SJSA1 (cell line): ENCODE measurements around the gene PFDN1. TPM values are rescaled to one million over a fixed set of nuclear protein-coding genes. Genes with fewer than 3 reads are reported as not detected.

ENCODE experiments used
- DNase-seq, 2 experiments: peaks; one replicate each; pipeline ENCODE4 v3.0.0-alpha.2; 2015 to 2020; ENCODE audit warnings: low spot score in 2 of 2, low read depth in 1 of 2
- H3K27ac ChIP-seq: fragments of 250-450 bp; sonication (Bioruptor Pico); 2 replicates; pipeline ENCODE4 v1.5.1; 2020; ENCODE audit warnings: mild to moderate bottlenecking, moderate library complexity
- H3K27me3 ChIP-seq: fragments of 250-450 bp; sonication (Bioruptor Pico); replicated peaks from 2 replicates; pipeline ENCODE4 v1.5.1; 2020; ENCODE audit warnings: mild to moderate bottlenecking, moderate library complexity
- H3K36me3 ChIP-seq: fragments of 250-450 bp; sonication (Bioruptor Pico); 2 replicates; pipeline ENCODE4 v1.5.1; 2020; ENCODE audit warnings: mild to moderate bottlenecking
- H3K4me1 ChIP-seq: fragments of 250-450 bp; sonication (Bioruptor Pico); replicated peaks from 2 replicates; pipeline ENCODE4 v1.6.1; 2021; ENCODE audit warnings: mild to moderate bottlenecking
- H3K4me3 ChIP-seq: fragments of 250-450 bp; sonication (Bioruptor Pico); 2 replicates; pipeline ENCODE4 v1.5.1; 2020; ENCODE audit warnings: mild to moderate bottlenecking
- H3K9me3 ChIP-seq: fragments of 250-450 bp; sonication (Bioruptor Pico); replicated peaks from 2 replicates; pipeline ENCODE4 v1.5.1; 2020; ENCODE audit warnings: mild to moderate bottlenecking
- total RNA-seq: library from RNA; depleted of rRNA; stranded (reverse); fragments of >200 nt; shearing (Covaris generic); gene quantifications from 2 replicates; pipeline ENCODE4 v1.2.3, GENCODE V29; 2014

Gene PFDN1
- total RNA-seq, 1 experiment from 2014 or later, result 218 TPM

GRCh38 chr5:140299056-140299455, 3.8 kb downstream of the PFDN1 start:
- peak overlapping the region; percentile 41 for H3K27ac ChIP-seq

DNA sequence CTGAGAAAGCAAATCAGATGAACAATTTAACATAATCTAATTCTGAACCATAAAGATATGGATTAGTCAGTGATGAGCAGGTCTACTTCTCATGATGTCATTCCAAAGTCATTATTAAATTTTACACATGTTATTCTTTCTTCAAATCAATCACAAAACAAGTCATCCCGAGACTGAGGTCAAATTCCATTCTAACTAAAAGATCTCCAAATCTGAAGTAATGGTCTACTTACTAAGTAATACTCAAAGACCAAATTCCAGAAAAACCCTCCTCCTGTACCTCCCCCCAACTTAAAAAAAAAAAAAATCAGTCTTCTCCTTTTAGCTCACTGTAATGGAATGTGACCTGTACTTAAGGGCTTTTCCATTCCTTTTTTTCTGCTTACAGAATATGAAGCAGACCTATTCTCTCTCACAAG, 4.7 kb downstream of the PFDN1 start:
- H3K27me3 ChIP-seq, result no peaks in the 10 kb centered on the region
- DNase-seq, result peak in 1 of 2 experiments; percentile 85
- no peaks in the 10 kb centered on the region for H3K9me3 ChIP-seq
- H3K27ac ChIP-seq, result peak overlapping the region; percentile 41
- H3K4me3 ChIP-seq, result no peak overlapping the region
- peaks cover 34% of the 10 kb centered on the region for H3K36me3 ChIP-seq
- peaks cover 67% of the 10 kb centered on the region for H3K4me1 ChIP-seq

More at GRCh38 chr5:140299056-140299455, 3.8 kb downstream of the PFDN1 start:
- Histone ChIP-seq H3K27me3 (no peaks in the 10 kb centered on the region), H3K9me3 (no peaks in the 10 kb centered on the region), H3K4me1 (peaks cover 63% of the 10 kb centered on the region), H3K4me3 (no peak overlapping the region), H3K36me3 (peaks cover 34% of the 10 kb centered on the region)
- no peak for DNase-seq

DNA sequence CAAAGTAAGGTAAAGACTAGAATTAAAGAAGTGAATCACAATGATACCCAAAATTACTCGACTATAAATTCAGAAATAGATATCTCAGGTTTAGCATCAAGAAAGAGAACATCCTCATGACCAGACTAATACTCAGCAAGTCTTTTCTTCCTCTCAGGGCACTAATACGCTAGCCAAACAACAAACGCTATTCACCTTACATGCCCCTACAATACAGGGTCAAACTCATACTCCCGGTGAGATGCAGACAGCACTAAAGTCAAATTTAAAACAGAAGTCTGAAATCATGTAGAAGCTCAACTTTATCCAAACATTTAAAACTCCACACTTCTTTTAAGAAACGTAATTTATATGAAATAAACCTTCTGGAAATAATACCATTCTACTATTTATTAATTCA, 5.6 kb downstream of the PFDN1 start:
- H3K27me3 ChIP-seq, result no peaks in the 10 kb centered on the region
- H3K4me1 ChIP-seq, result peaks cover 76% of the 10 kb centered on the region
- peaks cover 34% of the 10 kb centered on the region for H3K36me3 ChIP-seq
- H3K4me3 ChIP-seq, result no peak overlapping the region
- DNase-seq, result no peak
- H3K9me3 ChIP-seq, result no peaks in the 10 kb centered on the region
- peak overlapping the region; percentile 41; the same call in 1 of the 2 replicates for H3K27ac ChIP-seq

- Histone ChIP-seq H3K4me1 (peaks cover 70% of the 10 kb centered on the region), H3K36me3 (peaks cover 33% of the 10 kb centered on the region), H3K4me3 (no peak overlapping the region), H3K27me3 (no peaks in the 10 kb centered on the region), H3K9me3 (no peaks in the 10 kb centered on the region), H3K27ac (no peak overlapping the region)
- no peak for DNase-seq
These were observed 6.6 kb downstream of the PFDN1 start for GRCh38 chr5:140296289-140296688.

GRCh38 chr5:140295414-140295813, 7.5 kb downstream of the PFDN1 start:
- peak; percentile 88 to 91 for DNase-seq
- H3K4me1 ChIP-seq, result peaks cover 67% of the 10 kb centered on the region
- no peaks in the 10 kb centered on the region for H3K9me3 ChIP-seq
- no peak overlapping the region for H3K27ac ChIP-seq
- H3K4me3 ChIP-seq, result no peak overlapping the region
- H3K27me3 ChIP-seq, result no peaks in the 10 kb centered on the region
- peaks cover 27% of the 10 kb centered on the region for H3K36me3 ChIP-seq

- H3K27me3 ChIP-seq, result no peaks in the 10 kb centered on the region
- H3K36me3 ChIP-seq, result peaks cover 22% of the 10 kb centered on the region
- no peak overlapping the region for H3K4me3 ChIP-seq
- DNase-seq, result no peak
- peak overlapping the region; percentile 7; the same call in 1 of the 2 replicates for H3K27ac ChIP-seq
- H3K4me1 ChIP-seq, result peaks cover 67% of the 10 kb centered on the region
- no peaks in the 10 kb centered on the region for H3K9me3 ChIP-seq
These were observed 8.1 kb downstream of the PFDN1 start for GRCh38 chr5:140294753-140295152.

DNA sequence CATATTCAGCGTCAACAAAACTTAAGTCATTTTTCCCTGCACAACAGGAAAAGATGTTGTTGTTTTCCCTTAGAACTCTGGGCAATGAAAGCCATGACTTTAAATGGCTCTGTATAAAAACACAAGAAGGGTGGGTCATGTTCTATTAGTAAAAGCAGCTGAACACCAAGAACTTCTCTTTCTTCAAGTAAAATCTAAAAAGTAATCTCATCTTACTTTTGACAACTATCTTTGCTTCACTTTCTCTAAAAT, 9.1 kb downstream of the PFDN1 start:
- Histone ChIP-seq H3K36me3 (peaks cover 16% of the 10 kb centered on the region), H3K4me1 (peaks cover 62% of the 10 kb centered on the region), H3K4me3 (no peak overlapping the region), H3K27ac (peak overlapping the region; percentile 4; the same call in 1 of the 2 replicates), H3K27me3 (no peaks in the 10 kb centered on the region), H3K9me3 (no peaks in the 10 kb centered on the region)
- no peak for DNase-seq

GRCh38 chr5:140293091-140293848, 9.6 kb downstream of the PFDN1 start:
- H3K4me3 ChIP-seq, result no peak overlapping the region
- peak in 1 of 2 experiments; percentile 29 for DNase-seq
- H3K36me3 ChIP-seq, result peaks cover 15% of the 10 kb centered on the region; the same call in 1 of the 2 replicates
- H3K9me3 ChIP-seq, result no peaks in the 10 kb centered on the region
- peaks cover 57% of the 10 kb centered on the region for H3K4me1 ChIP-seq
- peak overlapping the region; percentile 8 for H3K27ac ChIP-seq
- H3K27me3 ChIP-seq, result no peaks in the 10 kb centered on the region

- H3K4me1 ChIP-seq, result peaks cover 50% of the 10 kb centered on the region
- H3K27ac ChIP-seq, result peak overlapping the region; percentile 8
- peak in 1 of 2 experiments; percentile 33 for DNase-seq
These were observed 10.5 kb downstream of the PFDN1 start for GRCh38 chr5:140292212-140293036.

DNA sequence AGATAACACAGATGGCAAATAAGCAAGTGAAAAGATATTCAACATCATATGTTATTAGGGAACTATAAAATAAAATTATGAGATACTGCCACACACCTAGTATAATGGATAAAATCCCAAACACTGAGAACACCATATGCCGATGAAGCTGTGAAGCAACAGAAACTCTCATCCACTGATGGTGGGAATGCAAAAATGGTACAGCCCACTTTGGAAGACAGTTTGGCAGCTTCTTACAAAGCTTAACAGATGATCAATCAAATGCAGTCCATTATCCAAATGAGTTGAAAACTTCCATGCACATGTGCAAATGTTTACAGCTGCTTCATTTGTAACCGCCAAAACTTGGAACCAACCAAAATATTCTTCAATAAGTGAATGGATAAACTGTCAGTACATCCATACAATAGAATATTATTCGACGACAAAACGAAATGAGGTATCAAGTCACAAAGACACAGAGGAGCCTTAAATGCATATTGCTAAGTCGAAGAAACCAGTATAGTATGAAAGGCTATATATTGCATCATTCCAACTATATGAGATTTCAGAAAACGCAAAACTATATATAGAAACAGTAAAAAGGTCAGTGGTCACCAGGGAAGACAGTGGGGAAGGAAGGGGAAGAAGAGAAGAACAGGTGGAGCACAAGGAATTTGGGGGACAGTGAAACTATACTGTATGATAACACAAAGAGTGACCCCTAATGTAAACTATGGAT, 14.9 kb downstream of the PFDN1 start:
- H3K4me3 ChIP-seq, result no peak overlapping the region
- H3K4me1 ChIP-seq, result peaks cover 15% of the 10 kb centered on the region
- H3K27me3 ChIP-seq, result no peaks in the 10 kb centered on the region
- no peak for DNase-seq
- no peak overlapping the region for H3K27ac ChIP-seq
- H3K9me3 ChIP-seq, result no peaks in the 10 kb centered on the region
- 0 out of 2 replicates have a peak, but pooled peaks cover 2% of the 10 kb centered on the region for H3K36me3 ChIP-seq

More at GRCh38 chr5:140292212-140293036, 10.5 kb downstream of the PFDN1 start:
- Histone ChIP-seq H3K9me3 (no peaks in the 10 kb centered on the region), H3K4me3 (no peak overlapping the region), H3K27me3 (no peaks in the 10 kb centered on the region), H3K36me3 (peaks cover 10% of the 10 kb centered on the region; the same call in 1 of the 2 replicates)

GRCh38 chr5:140286424-140286823, 16.5 kb downstream of the PFDN1 start:
- Histone ChIP-seq H3K27me3 (no peaks in the 10 kb centered on the region), H3K9me3 (no peaks in the 10 kb centered on the region), H3K36me3 (peaks cover 4% of the 10 kb centered on the region; the same call in 1 of the 2 replicates), H3K4me1 (0 out of 2 replicates have a peak, but pooled peaks cover 4% of the 10 kb centered on the region), H3K4me3 (no peak overlapping the region), H3K27ac (no peak overlapping the region)
- DNase-seq, result no peak

DNA sequence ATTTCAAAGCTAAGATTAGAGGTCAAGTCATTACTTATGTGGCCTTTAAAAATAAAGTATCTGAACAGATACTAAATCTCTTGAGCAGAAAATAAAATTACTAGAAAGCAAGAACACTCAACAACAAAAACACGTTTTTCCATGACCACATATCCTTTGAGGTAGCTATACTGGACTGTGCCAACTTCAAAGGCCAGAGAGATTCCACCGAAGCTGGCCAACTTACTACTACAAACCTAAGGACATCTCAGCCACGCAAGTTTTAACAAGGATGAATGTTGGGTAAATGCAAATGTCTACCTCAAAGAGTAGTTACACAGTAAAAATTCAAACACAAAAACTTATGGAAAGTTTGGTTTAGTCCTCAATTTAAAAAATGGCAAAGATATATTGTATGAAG, 18.9 kb downstream of the PFDN1 start:
- Histone ChIP-seq H3K27ac (no peak overlapping the region), H3K4me1 (0 out of 2 replicates have a peak, but pooled peaks cover 4% of the 10 kb centered on the region), H3K4me3 (no peak overlapping the region), H3K27me3 (no peaks in the 10 kb centered on the region), H3K9me3 (no peaks in the 10 kb centered on the region), H3K36me3 (peaks cover 10% of the 10 kb centered on the region)
- no peak for DNase-seq

GRCh38 chr5:140282266-140282665, 20.6 kb downstream of the PFDN1 start:
- Histone ChIP-seq H3K4me1 (0 out of 2 replicates have a peak, but pooled peaks cover 4% of the 10 kb centered on the region), H3K36me3 (peaks cover 22% of the 10 kb centered on the region), H3K27ac (no peak overlapping the region), H3K9me3 (0 out of 2 replicates have a peak, but pooled peaks cover 5% of the 10 kb centered on the region), H3K27me3 (no peaks in the 10 kb centered on the region), H3K4me3 (no peak overlapping the region)
- DNase-seq, result no peak
